ENCODE measurements around the gene TPSG1. TPM values are rescaled to one million over a fixed set of nuclear protein-coding genes. Genes with fewer than 3 reads are reported as not detected.

Gene TPSG1
- total and polyA plus RNA-seq, 2 donors, result 0.71 TPM; not detected in 1

- WGBS, result 30% methylated on average over 44 of the region's 45 CpGs
- Histone ChIP-seq H3K4me1 (ENCODE audit: insufficient read depth) (no peaks in the 10 kb centered on the region), H3K36me3 (ENCODE audit: insufficient read depth) (no peaks in the 10 kb centered on the region)
Measured at GRCh38 chr16:1182950-1183907, 41.8 kb downstream of the TPSG1 start.

GRCh38 chr16:1182316-1182671, 42.8 kb downstream of the TPSG1 start:
- 14% methylated on average over 19 of the region's 19 CpGs for WGBS
- Histone ChIP-seq H3K36me3 (ENCODE audit: insufficient read depth) (no peaks in the 10 kb centered on the region), H3K27ac (ENCODE audit: low read depth) (peak overlapping the region; percentile 53), H3K4me1 (ENCODE audit: insufficient read depth) (no peaks in the 10 kb centered on the region), H3K4me3 (ENCODE audit: low read depth, low read length) (no peak overlapping the region)
- DNase-seq (ENCODE audit: extremely low spot score), result no peak

More at GRCh38 chr16:1182950-1183907, 41.8 kb downstream of the TPSG1 start:
- no peak overlapping the region for H3K4me3 ChIP-seq (ENCODE audit: low read depth, low read length)
- DNase-seq (ENCODE audit: extremely low spot score), result peak; percentile 56
- H3K27ac ChIP-seq (ENCODE audit: low read depth), result peak overlapping the region; percentile 53

- DNase-seq (ENCODE audit: extremely low spot score), result no peak
- Histone ChIP-seq H3K27ac (ENCODE audit: low read depth) (peak overlapping the region; percentile 78), H3K4me1 (ENCODE audit: insufficient read depth) (no peaks in the 10 kb centered on the region), H3K36me3 (ENCODE audit: insufficient read depth) (no peaks in the 10 kb centered on the region), H3K4me3 (ENCODE audit: low read depth, low read length) (no peak overlapping the region)
- 46% methylated on average over 39 of the region's 39 CpGs for WGBS
Measured at GRCh38 chr16:1181404-1182315, 43.4 kb downstream of the TPSG1 start.

GRCh38 chr16:1180549-1181403, 44.3 kb downstream of the TPSG1 start:
- Histone ChIP-seq H3K27ac (ENCODE audit: low read depth) (peak overlapping the region; percentile 78), H3K4me3 (ENCODE audit: low read depth, low read length) (no peak overlapping the region), H3K36me3 (ENCODE audit: insufficient read depth) (no peaks in the 10 kb centered on the region), H3K4me1 (ENCODE audit: insufficient read depth) (no peaks in the 10 kb centered on the region)
- WGBS, result 38% methylated on average over 38 of the region's 38 CpGs
- no peak for DNase-seq (ENCODE audit: extremely low spot score)

GRCh38 chr16:1178295-1178910, 46.7 kb downstream of the TPSG1 start:
- H3K4me1 ChIP-seq (ENCODE audit: insufficient read depth), result no peaks in the 10 kb centered on the region
- H3K4me3 ChIP-seq (ENCODE audit: low read depth, low read length), result no peak overlapping the region
- 86% methylated on average over 21 of the region's 21 CpGs for WGBS
- H3K36me3 ChIP-seq (ENCODE audit: insufficient read depth), result no peaks in the 10 kb centered on the region
- H3K27ac ChIP-seq (ENCODE audit: low read depth), result no peak overlapping the region
- DNase-seq (ENCODE audit: extremely low spot score), result no peak

GRCh38 chr16:1177750-1178149, 47.3 kb downstream of the TPSG1 start:
- no peaks in the 10 kb centered on the region for H3K4me1 ChIP-seq (ENCODE audit: insufficient read depth)
- 87% methylated on average over 13 of the region's 13 CpGs for WGBS
- DNase-seq (ENCODE audit: extremely low spot score), result no peak

GRCh38 chr16:1177053-1177452, 48.0 kb downstream of the TPSG1 start:
- 77% methylated on average over 19 of the region's 19 CpGs for WGBS
- no peak for DNase-seq (ENCODE audit: extremely low spot score)

More at GRCh38 chr16:1177750-1178149, 47.3 kb downstream of the TPSG1 start:
- H3K27ac ChIP-seq (ENCODE audit: low read depth), result no peak overlapping the region
- H3K36me3 ChIP-seq (ENCODE audit: insufficient read depth), result no peaks in the 10 kb centered on the region
- H3K4me3 ChIP-seq (ENCODE audit: low read depth, low read length), result no peak overlapping the region

GRCh38 chr16:1176280-1176897, 48.7 kb downstream of the TPSG1 start:
- Histone ChIP-seq H3K4me1 (ENCODE audit: insufficient read depth) (no peaks in the 10 kb centered on the region), H3K36me3 (ENCODE audit: insufficient read depth) (no peaks in the 10 kb centered on the region), H3K4me3 (ENCODE audit: low read depth, low read length) (no peak overlapping the region), H3K27ac (ENCODE audit: low read depth) (no peak overlapping the region)
- WGBS, result 86% methylated on average over 24 of the region's 24 CpGs
- DNase-seq (ENCODE audit: extremely low spot score), result no peak

More at GRCh38 chr16:1177053-1177452, 48.0 kb downstream of the TPSG1 start:
- no peaks in the 10 kb centered on the region for H3K4me1 ChIP-seq (ENCODE audit: insufficient read depth)
- no peak overlapping the region for H3K4me3 ChIP-seq (ENCODE audit: low read depth, low read length)
- no peaks in the 10 kb centered on the region for H3K36me3 ChIP-seq (ENCODE audit: insufficient read depth)
- no peak overlapping the region for H3K27ac ChIP-seq (ENCODE audit: low read depth)

GRCh38 chr16:1175566-1176279, 49.3 kb downstream of the TPSG1 start:
- H3K27ac ChIP-seq (ENCODE audit: low read depth), result no peak overlapping the region
- no peak for DNase-seq (ENCODE audit: extremely low spot score)
- H3K4me1 ChIP-seq (ENCODE audit: insufficient read depth), result no peaks in the 10 kb centered on the region
- WGBS, result 88% methylated on average over 29 of the region's 29 CpGs
- no peaks in the 10 kb centered on the region for H3K36me3 ChIP-seq (ENCODE audit: insufficient read depth)
- no peak overlapping the region for H3K4me3 ChIP-seq (ENCODE audit: low read depth, low read length)

GRCh38 chr16:1174477-1175357, 50.4 kb downstream of the TPSG1 start:
- DNase-seq (ENCODE audit: extremely low spot score), result no peak
- Histone ChIP-seq H3K27ac (ENCODE audit: low read depth) (no peak overlapping the region), H3K36me3 (ENCODE audit: insufficient read depth) (no peaks in the 10 kb centered on the region), H3K4me3 (ENCODE audit: low read depth, low read length) (no peak overlapping the region), H3K4me1 (ENCODE audit: insufficient read depth) (no peaks in the 10 kb centered on the region)
- 59% methylated on average over 38 of the region's 38 CpGs for WGBS

GRCh38 chr16:1173788-1174451, 51.1 kb downstream of the TPSG1 start:
- Histone ChIP-seq H3K4me1 (ENCODE audit: insufficient read depth) (no peaks in the 10 kb centered on the region), H3K4me3 (ENCODE audit: low read depth, low read length) (no peak overlapping the region), H3K27ac (ENCODE audit: low read depth) (no peak overlapping the region), H3K36me3 (ENCODE audit: insufficient read depth) (no peaks in the 10 kb centered on the region)
- no peak for DNase-seq (ENCODE audit: extremely low spot score)
- WGBS, result 75% methylated on average over 14 of the region's 14 CpGs
